ENCODE results near the gene TUBA4A. TPM values are rescaled to one million over a fixed set of nuclear protein-coding genes. Genes with fewer than 3 reads are reported as not detected.

TUBA4A gene
- total RNA-seq, 1 donor from 2014 or later = 0.14 TPM

DNA sequence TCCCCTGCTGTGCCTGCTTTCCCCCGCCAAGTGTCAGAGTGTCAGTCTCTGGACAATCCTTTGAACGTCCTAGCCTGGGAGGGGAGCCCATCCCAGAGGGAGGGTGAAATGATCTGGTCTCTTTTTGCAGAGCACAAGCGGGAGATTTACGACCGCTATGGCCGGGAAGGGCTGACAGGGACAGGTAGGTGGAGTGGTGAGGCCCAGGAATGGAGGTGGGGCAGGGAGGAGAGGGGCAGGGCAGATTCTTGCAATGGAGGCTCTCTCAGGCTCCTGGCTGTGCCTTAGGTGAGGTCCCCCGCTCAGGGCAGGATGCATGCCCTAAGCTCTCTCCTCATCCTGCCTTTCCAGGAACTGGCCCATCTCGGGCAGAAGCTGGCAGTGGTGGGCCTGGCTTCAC is 27.9 kb upstream of the TUBA4A start:
- Mint-ChIP-seq H3K4me1 (peaks cover 32% of the 10 kb centered on the region), H3K27ac (ENCODE audit: unreplicated experiment) (no peak overlapping the region), H3K36me3 (ENCODE audit: low read depth) (no peaks in the 10 kb centered on the region), H3K27me3 (ENCODE audit: low read depth) (peaks cover 6% of the 10 kb centered on the region), H3K4me3 (peak overlapping the region; percentile 12), H3K9me3 (no peaks in the 10 kb centered on the region)
- DNase-seq (ENCODE audit: low read depth, low spot score) = no peak
- TF ChIP-seq, protein P1, sequence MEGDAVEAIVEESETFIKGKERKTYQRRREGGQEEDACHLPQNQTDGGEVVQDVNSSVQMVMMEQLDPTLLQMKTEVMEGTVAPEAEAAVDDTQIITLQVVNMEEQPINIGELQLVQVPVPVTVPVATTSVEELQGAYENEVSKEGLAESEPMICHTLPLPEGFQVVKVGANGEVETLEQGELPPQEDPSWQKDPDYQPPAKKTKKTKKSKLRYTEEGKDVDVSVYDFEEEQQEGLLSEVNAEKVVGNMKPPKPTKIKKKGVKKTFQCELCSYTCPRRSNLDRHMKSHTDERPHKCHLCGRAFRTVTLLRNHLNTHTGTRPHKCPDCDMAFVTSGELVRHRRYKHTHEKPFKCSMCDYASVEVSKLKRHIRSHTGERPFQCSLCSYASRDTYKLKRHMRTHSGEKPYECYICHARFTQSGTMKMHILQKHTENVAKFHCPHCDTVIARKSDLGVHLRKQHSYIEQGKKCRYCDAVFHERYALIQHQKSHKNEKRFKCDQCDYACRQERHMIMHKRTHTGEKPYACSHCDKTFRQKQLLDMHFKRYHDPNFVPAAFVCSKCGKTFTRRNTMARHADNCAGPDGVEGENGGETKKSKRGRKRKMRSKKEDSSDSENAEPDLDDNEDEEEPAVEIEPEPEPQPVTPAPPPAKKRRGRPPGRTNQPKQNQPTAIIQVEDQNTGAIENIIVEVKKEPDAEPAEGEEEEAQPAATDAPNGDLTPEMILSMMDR (conservative IDR thresholded peaks at IDR 0.05) = no peak

DNA sequence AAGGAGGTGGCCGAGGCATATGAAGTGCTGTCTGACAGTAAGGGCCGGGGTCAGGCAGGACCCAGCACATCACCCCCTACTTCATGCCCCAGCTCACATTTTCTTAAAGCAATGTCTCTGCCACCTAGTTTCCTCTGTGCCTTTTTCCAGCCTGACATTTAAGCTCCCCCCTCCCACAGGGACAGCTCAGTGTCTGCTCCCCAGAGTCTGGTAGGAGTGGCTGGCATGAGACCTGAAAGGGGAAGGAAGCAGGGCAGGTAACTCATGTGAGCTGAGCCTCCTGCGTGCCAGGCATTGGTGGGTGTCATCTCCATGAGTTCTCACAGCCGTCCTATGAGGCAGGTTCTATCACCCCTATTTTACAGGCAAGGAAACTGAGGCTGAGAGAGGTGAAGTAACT is 26.9 kb upstream of the TUBA4A start:
- Mint-ChIP-seq H3K36me3 (ENCODE audit: low read depth) (no peaks in the 10 kb centered on the region), H3K9me3 (no peaks in the 10 kb centered on the region), H3K4me3 (peak overlapping the region; percentile 61), H3K27ac (ENCODE audit: unreplicated experiment) (no peak overlapping the region), H3K4me1 (peaks cover 27% of the 10 kb centered on the region), H3K27me3 (ENCODE audit: low read depth) (peaks cover 7% of the 10 kb centered on the region)
- no peak for DNase-seq (ENCODE audit: low read depth, low spot score)
- TF ChIP-seq, protein P1 (conservative IDR thresholded peaks at IDR 0.05) = no peak

DNA sequence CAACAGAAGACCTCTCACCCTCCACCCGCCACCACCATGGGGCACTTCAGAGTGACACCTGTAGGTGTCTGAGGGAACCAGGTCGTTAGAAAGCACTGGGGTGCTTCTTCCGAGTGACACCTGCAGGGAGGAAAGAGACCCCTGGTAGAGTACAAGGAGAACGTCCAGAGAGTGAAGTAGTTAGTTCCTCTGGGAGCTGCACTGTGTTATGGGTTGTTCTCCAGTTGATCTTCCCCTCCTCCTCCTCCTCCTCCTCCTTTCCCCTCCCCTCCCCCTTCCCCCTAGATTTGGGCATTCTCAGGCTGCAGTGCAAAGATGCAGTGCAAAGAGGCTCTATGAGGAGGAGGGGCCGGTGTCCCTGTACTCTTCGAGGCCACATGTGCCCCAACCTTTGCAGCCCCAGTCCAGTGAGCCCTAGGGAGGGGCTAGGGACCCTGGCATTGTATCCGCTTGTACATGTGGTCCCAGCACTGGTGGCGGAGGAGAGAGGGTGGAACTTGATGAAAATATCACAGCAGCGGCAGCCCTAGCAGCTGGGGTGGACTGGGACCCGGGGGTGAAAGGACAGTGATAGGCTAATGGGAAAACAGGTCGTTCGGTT is 26.3 kb upstream of the TUBA4A start:
- no peaks in the 10 kb centered on the region for H3K36me3 Mint-ChIP-seq (ENCODE audit: low read depth)
- TF ChIP-seq, protein P1 (conservative IDR thresholded peaks at IDR 0.05) = no peak
- DNase-seq (ENCODE audit: low read depth, low spot score) = no peak
- peaks cover 27% of the 10 kb centered on the region for H3K4me1 Mint-ChIP-seq
- H3K4me3 Mint-ChIP-seq = peak overlapping the region; percentile 93
- H3K27ac Mint-ChIP-seq (ENCODE audit: unreplicated experiment) = peak overlapping the region; percentile 92
- H3K9me3 Mint-ChIP-seq = no peaks in the 10 kb centered on the region
- H3K27me3 Mint-ChIP-seq (ENCODE audit: low read depth) = peaks cover 9% of the 10 kb centered on the region

DNA sequence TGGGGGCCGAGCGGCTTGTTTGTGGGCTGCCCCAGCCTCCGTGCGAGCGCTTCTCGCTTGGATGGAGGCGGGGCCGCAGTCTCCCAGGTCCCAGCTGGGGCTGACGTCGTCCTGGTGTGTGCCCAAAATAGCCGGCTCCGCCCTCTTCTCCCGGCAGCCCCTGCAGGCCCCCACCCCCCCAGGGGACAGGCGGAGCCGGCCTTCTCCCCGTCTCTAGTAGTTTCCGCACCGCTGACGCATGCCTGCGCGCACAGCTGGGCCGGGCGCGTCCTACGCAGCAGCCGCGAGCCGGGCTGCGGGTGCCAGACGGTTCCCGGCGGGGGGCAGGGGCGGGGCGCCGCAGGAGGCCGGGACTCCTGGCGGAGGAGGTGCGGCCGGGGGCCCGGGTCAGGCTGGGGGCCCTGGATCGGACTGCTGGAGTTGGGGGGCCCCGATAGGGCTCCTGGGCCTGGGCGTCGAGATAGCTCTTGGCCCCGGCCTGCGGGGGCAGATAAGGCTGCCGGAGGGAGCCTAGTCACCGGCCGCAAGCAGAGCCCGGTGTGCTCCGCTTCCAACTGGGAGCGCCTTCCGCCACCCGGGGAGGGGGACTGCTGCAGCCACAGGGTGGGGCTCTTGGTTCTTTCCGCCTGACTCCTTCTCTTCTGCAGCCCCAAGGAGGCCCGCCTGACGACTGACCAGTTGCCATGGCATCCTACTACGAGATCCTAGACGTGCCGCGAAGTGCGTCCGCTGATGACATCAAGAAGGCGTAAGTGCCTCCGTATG is 25.6 kb upstream of the TUBA4A start, which contains the start of gene DNAJB2:
DNAJB2 (plus strand) TSS at position 216 of the 765 bp plus-strand sequence; CDS start at position 684, 468 bp downstream.
- Mint-ChIP-seq H3K4me3 (peak within 1 kb of the TSS; percentile 93), H3K9me3 (no peaks in the 10 kb centered on the region), H3K27me3 (ENCODE audit: low read depth) (peaks cover 16% of the 10 kb centered on the region), H3K36me3 (ENCODE audit: low read depth) (no peaks in the 10 kb centered on the region), H3K4me1 (peaks cover 27% of the 10 kb centered on the region), H3K27ac (ENCODE audit: unreplicated experiment) (peak within 1 kb of the TSS; percentile 92)
- TF ChIP-seq, protein P1 (conservative IDR thresholded peaks at IDR 0.05) = no peak
- DNase-seq (ENCODE audit: low read depth, low spot score) = peak; percentile 91

DNA sequence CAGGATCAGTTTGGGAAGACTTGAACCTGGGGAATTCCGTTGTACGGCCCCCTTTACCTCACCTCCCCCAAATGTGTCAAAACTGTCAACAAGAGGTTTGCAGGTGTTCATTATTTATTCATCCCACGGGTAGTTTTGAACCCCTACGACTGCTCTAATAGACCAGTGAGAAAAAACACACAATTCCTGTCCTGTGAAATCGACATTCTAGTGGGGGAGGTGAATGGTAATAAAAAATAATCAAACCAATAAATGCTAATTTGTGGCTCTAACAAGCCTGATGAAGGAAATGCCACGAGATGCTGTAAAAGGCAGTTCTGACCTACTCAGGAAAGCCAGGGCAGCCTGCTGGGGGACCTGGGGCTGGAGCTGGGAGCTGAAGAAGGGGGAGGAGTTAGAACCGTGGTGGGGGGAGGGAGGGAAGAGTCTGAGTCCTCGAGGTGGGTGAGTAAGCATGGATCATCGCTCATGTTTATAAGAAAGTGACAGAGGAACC is 25.0 kb upstream of the TUBA4A start:
- Mint-ChIP-seq H3K27me3 (ENCODE audit: low read depth) (peaks cover 20% of the 10 kb centered on the region), H3K4me3 (peak overlapping the region; percentile 89), H3K36me3 (ENCODE audit: low read depth) (no peaks in the 10 kb centered on the region), H3K4me1 (peaks cover 27% of the 10 kb centered on the region), H3K9me3 (no peaks in the 10 kb centered on the region), H3K27ac (ENCODE audit: unreplicated experiment) (peak overlapping the region; percentile 92)
- DNase-seq (ENCODE audit: low read depth, low spot score) = no peak
- TF ChIP-seq, protein P1 (conservative IDR thresholded peaks at IDR 0.05) = no peak

Data from neural crest cell (in vitro differentiated cells).